ENCODE results near the gene RNF103.

Gene RNF103

DNA sequence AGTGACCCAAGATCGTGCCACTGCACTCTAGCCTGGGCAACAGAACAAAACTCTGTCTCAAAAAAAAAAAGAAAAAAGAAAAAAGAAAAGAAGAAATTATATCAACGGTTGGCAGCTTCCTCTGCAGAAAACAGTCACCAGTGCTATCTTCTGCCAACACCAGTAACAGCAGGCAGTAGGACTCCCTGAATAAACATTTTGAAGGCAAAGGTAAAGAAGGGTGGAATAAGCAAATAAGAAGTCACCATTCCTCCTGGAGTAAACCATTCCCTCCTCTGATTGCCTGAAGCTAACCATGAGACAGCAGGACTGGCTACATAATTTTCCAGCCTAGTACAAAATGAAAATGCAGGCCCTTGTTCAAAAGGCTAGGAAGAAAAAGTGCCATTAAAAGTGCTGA lies 9.0 kb upstream of the RNF103 start:
- Histone ChIP-seq H3K4me2 (ENCODE audit: low read depth, low read length) (no peak overlapping the region), H2AFZ (ENCODE audit: low read length) (no peak overlapping the region), H3K9me3 (replicated peaks; ENCODE audit: insufficient read depth, low read length) (no peaks in the 10 kb centered on the region), H3K36me3 (replicated peaks; ENCODE audit: insufficient read depth, low read length) (no peaks in the 10 kb centered on the region), H3K27ac (ENCODE audit: low read length) (no peak overlapping the region), H3K4me1 (ENCODE audit: low read length) (no peaks in the 10 kb centered on the region), H3F3A (ENCODE audit: insufficient read depth, low read length) (no peaks in the 10 kb centered on the region), H4K20me1 (ENCODE audit: insufficient read depth, low read length) (no peaks in the 10 kb centered on the region), H3K4me3 (ENCODE audit: low read length) (no peak overlapping the region), H3K9me2 (replicated peaks; ENCODE audit: insufficient read depth, low read length) (no peaks in the 10 kb centered on the region), H3K79me2 (ENCODE audit: low read length) (no peaks in the 10 kb centered on the region), H3K27me3 (replicated peaks; ENCODE audit: insufficient read depth, low read length) (no peaks in the 10 kb centered on the region), H3K9ac (ENCODE audit: low read length) (no peak overlapping the region)
- TF ChIP-seq EZH2 (optimal IDR thresholded peaks at IDR 0.05; ENCODE audit: low read depth, low read length) (no peak), EZH2phosphoT487 (IDR thresholded peaks at IDR 0.05; ENCODE audit: low read length) (no peak)
- TF ChIP-seq, protein P1, sequence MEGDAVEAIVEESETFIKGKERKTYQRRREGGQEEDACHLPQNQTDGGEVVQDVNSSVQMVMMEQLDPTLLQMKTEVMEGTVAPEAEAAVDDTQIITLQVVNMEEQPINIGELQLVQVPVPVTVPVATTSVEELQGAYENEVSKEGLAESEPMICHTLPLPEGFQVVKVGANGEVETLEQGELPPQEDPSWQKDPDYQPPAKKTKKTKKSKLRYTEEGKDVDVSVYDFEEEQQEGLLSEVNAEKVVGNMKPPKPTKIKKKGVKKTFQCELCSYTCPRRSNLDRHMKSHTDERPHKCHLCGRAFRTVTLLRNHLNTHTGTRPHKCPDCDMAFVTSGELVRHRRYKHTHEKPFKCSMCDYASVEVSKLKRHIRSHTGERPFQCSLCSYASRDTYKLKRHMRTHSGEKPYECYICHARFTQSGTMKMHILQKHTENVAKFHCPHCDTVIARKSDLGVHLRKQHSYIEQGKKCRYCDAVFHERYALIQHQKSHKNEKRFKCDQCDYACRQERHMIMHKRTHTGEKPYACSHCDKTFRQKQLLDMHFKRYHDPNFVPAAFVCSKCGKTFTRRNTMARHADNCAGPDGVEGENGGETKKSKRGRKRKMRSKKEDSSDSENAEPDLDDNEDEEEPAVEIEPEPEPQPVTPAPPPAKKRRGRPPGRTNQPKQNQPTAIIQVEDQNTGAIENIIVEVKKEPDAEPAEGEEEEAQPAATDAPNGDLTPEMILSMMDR (IDR thresholded peaks at IDR 0.05; ENCODE audit: low read length), result no peak
- DNase-seq, result no peak

DNA sequence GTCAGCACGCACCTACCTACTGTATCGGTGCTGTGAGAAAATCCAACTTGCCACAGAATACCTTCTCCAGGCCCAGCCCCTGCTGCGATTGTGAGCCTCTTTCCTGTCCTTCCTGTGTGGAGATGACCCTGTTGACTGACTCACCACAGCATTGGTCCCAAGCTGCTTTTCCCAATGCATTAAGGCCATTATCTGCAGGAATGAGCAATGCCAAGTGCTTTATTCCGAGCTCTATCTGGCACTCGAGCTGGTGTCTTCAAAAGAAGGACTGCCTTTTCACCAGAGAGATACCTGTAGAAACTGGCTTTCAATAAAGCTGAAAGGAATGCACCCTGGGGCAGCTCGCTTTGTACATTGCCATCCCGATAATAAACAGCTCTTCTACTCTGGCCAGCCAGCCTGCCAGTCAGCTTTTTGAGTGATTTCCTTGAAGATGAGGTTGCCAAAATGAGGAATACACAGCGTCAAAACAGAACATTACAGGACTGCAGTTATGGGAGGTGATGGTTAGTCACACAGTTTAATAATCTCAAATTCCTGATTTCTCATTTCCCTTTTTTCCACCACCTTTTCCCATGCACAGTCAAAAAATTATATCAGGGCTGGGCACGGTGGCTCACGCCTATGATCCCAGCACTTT lies 8.3 kb upstream of the RNF103 start:
- no peaks in the 10 kb centered on the region for H3K27me3 ChIP-seq (replicated peaks; ENCODE audit: insufficient read depth, low read length)
- H2AFZ ChIP-seq (ENCODE audit: low read length), result no peak overlapping the region
- H3K36me3 ChIP-seq (replicated peaks; ENCODE audit: insufficient read depth, low read length), result no peaks in the 10 kb centered on the region
- H3K9me2 ChIP-seq (replicated peaks; ENCODE audit: insufficient read depth, low read length), result no peaks in the 10 kb centered on the region
- H3F3A ChIP-seq (ENCODE audit: insufficient read depth, low read length), result no peaks in the 10 kb centered on the region
- no peak overlapping the region for H3K4me2 ChIP-seq (ENCODE audit: low read depth, low read length)
- H3K79me2 ChIP-seq (ENCODE audit: low read length), result no peaks in the 10 kb centered on the region
- no peaks in the 10 kb centered on the region for H3K4me1 ChIP-seq (ENCODE audit: low read length)
- DNase-seq, result no peak
- no peak overlapping the region for H3K4me3 ChIP-seq (ENCODE audit: low read length)
- no peak overlapping the region for H3K9ac ChIP-seq (ENCODE audit: low read length)
- no peak overlapping the region for H3K27ac ChIP-seq (ENCODE audit: low read length)
- no peaks in the 10 kb centered on the region for H4K20me1 ChIP-seq (ENCODE audit: insufficient read depth, low read length)
- TF ChIP-seq EZH2phosphoT487 (IDR thresholded peaks at IDR 0.05; ENCODE audit: low read length), result no peak
- TF ChIP-seq EZH2 (optimal IDR thresholded peaks at IDR 0.05; ENCODE audit: low read depth, low read length), result no peak
- TF ChIP-seq, protein P1 (IDR thresholded peaks at IDR 0.05; ENCODE audit: low read length), result no peak
- no peaks in the 10 kb centered on the region for H3K9me3 ChIP-seq (replicated peaks; ENCODE audit: insufficient read depth, low read length)

DNA sequence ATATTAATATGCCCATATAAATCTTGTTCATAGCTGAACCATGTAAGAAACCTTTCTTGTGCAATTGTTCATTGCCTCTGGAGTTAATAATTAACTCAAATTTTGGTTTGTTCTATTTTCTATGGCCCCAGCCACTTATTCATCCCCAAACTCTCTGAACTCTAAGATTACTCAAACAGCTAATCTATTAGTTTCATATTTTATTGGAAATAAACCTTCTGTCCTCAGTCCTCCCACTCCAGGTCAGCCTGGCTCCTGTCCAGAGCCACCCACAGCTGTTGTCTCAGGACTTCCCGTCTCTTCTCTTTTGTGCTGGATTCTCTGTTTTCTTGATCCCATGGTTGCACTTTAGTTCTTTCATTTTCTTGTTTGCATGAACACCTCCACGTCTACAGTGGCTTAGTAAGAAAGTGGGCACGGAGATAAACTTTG lies 4.4 kb upstream of the RNF103 start:
- Histone ChIP-seq H2AFZ (ENCODE audit: low read length) (no peak overlapping the region), H3K27me3 (replicated peaks; ENCODE audit: insufficient read depth, low read length) (no peaks in the 10 kb centered on the region), H3K79me2 (ENCODE audit: low read length) (no peaks in the 10 kb centered on the region), H3K9me2 (replicated peaks; ENCODE audit: insufficient read depth, low read length) (no peaks in the 10 kb centered on the region), H3F3A (ENCODE audit: insufficient read depth, low read length) (peaks cover 4% of the 10 kb centered on the region; the same call in 1 of the 2 replicates), H3K4me3 (ENCODE audit: low read length) (no peak overlapping the region), H3K9me3 (replicated peaks; ENCODE audit: insufficient read depth, low read length) (no peaks in the 10 kb centered on the region), H3K36me3 (replicated peaks; ENCODE audit: insufficient read depth, low read length) (no peaks in the 10 kb centered on the region), H3K4me1 (ENCODE audit: low read length) (no peaks in the 10 kb centered on the region), H3K9ac (ENCODE audit: low read length) (no peak overlapping the region), H4K20me1 (ENCODE audit: insufficient read depth, low read length) (no peaks in the 10 kb centered on the region), H3K27ac (ENCODE audit: low read length) (no peak overlapping the region), H3K4me2 (ENCODE audit: low read depth, low read length) (no peak overlapping the region)
- no peak for DNase-seq
- TF ChIP-seq EZH2 (optimal IDR thresholded peaks at IDR 0.05; ENCODE audit: low read depth, low read length), result no peak
- TF ChIP-seq, protein P1 (IDR thresholded peaks at IDR 0.05; ENCODE audit: low read length), result no peak
- TF ChIP-seq EZH2phosphoT487 (IDR thresholded peaks at IDR 0.05; ENCODE audit: low read length), result no peak
